ENCODE measurements around the gene THUMPD3.

The THUMPD3 gene

GRCh38 chr3:9396632-9397331 is 33.9 kb downstream of the THUMPD3 start:
- in situ Hi-C loops (cut with MboI; ENCODE audit: low sequenced_read_pairs): no loop called here

GRCh38 chr3:9397332-9397905 is 34.6 kb downstream of the THUMPD3 start, which contains the start of gene SETD5:
Gene SETD5 (plus strand): TSS chr3:9397615. CDS start chr3:9428939, 31,324 bp downstream.
- in situ Hi-C loops (cut with MboI; ENCODE audit: low sequenced_read_pairs): no loop called here

GRCh38 chr3:9397906-9398699 is 35.2 kb downstream of the THUMPD3 start:
- in situ Hi-C loops (cut with MboI; ENCODE audit: low sequenced_read_pairs): no loop called here

- in situ Hi-C loops (cut with MboI; ENCODE audit: low sequenced_read_pairs): no loop called here
Observed at GRCh38 chr3:9398700-9399336, 36.0 kb downstream of the THUMPD3 start.

- in situ Hi-C loops (cut with MboI; ENCODE audit: low sequenced_read_pairs): no loop called here
Observed at GRCh38 chr3:9399337-9399703, 36.5 kb downstream of the THUMPD3 start.

GRCh38 chr3:9399746-9400145 is 36.9 kb downstream of the THUMPD3 start:
- in situ Hi-C loops (cut with MboI; ENCODE audit: low sequenced_read_pairs): no loop called here

- in situ Hi-C loops (cut with MboI; ENCODE audit: low sequenced_read_pairs): no loop called here
Observed at GRCh38 chr3:9400616-9401015, 37.8 kb downstream of the THUMPD3 start.

- in situ Hi-C loops (cut with MboI; ENCODE audit: low sequenced_read_pairs): no loop called here
Observed at GRCh38 chr3:9401986-9402385, 39.1 kb downstream of the THUMPD3 start.

GRCh38 chr3:9402410-9403228 is 39.8 kb downstream of the THUMPD3 start:
- in situ Hi-C loops (cut with MboI; ENCODE audit: low sequenced_read_pairs): no loop called here

GRCh38 chr3:9403463-9403862 is 40.6 kb downstream of the THUMPD3 start:
- in situ Hi-C loops (cut with MboI; ENCODE audit: low sequenced_read_pairs): no loop called here

- in situ Hi-C loops (cut with MboI; ENCODE audit: low sequenced_read_pairs): no loop called here
Observed at GRCh38 chr3:9404680-9405079, 41.8 kb downstream of the THUMPD3 start.

- in situ Hi-C loops (cut with MboI; ENCODE audit: low sequenced_read_pairs): no loop called here
Observed at GRCh38 chr3:9405756-9406155, 42.9 kb downstream of the THUMPD3 start.

- in situ Hi-C loops (cut with MboI; ENCODE audit: low sequenced_read_pairs): no loop called here
Observed at GRCh38 chr3:9406856-9407626, 44.2 kb downstream of the THUMPD3 start.

GRCh38 chr3:9408061-9408460 is 45.2 kb downstream of the THUMPD3 start:
- in situ Hi-C loops (cut with MboI; ENCODE audit: low sequenced_read_pairs): no loop called here

- in situ Hi-C loops (cut with MboI; ENCODE audit: low sequenced_read_pairs): no loop called here
Observed at GRCh38 chr3:9408546-9408945, 45.7 kb downstream of the THUMPD3 start.

- in situ Hi-C loops (cut with MboI; ENCODE audit: low sequenced_read_pairs): no loop called here
Observed at GRCh38 chr3:9409981-9410854, 47.4 kb downstream of the THUMPD3 start.

GRCh38 chr3:9411302-9411701 is 48.4 kb downstream of the THUMPD3 start:
- in situ Hi-C loops (cut with MboI; ENCODE audit: low sequenced_read_pairs): no loop called here

GRCh38 chr3:9412293-9412692 is 49.4 kb downstream of the THUMPD3 start:
- in situ Hi-C loops (cut with MboI; ENCODE audit: low sequenced_read_pairs): no loop called here

- in situ Hi-C loops (cut with MboI; ENCODE audit: low sequenced_read_pairs): no loop called here
Observed at GRCh38 chr3:9414826-9415225, 52.0 kb downstream of the THUMPD3 start.

Measured in HL-60/S4 (cell line).